ENCODE data around the gene GOLGA6L2. TPM values are rescaled to one million over a fixed set of nuclear protein-coding genes. Genes with fewer than 3 reads are reported as not detected.

GOLGA6L2 gene
- total and polyA plus RNA-seq, 2 of the 13 experiments (the other 11 are each of a cell fraction or from before 2014, with no cell fraction given): not detected

GRCh38 chr15:23446215-23447106 lies 582 bp downstream of the GOLGA6L2 start (continued):
- TF ChIP-seq NKX3-1 (CRISPR knock-in tag; IDR thresholded peaks at IDR 0.05): no peak
- TF ChIP-seq ZNF768 (CRISPR knock-in tag; IDR thresholded peaks at IDR 0.05): no peak
- no peak for TF ChIP-seq TERF1 (CRISPR knock-in tag; IDR thresholded peaks at IDR 0.05)
- no peak for TF ChIP-seq RFXAP (CRISPR knock-in tag; IDR thresholded peaks at IDR 0.05; ENCODE audit: borderline replicate concordance)
- TF ChIP-seq ZNF180 (CRISPR knock-in tag; IDR thresholded peaks at IDR 0.05; ENCODE audit: borderline replicate concordance, low read depth): no peak
- no peak for TF ChIP-seq ZNF7 (CRISPR knock-in tag; IDR thresholded peaks at IDR 0.05)
- TF ChIP-seq ZMAT3 (CRISPR knock-in tag; conservative IDR thresholded peaks at IDR 0.05): no peak
- peak; percentile 56 for TF ChIP-seq USF2 (IDR thresholded peaks at IDR 0.05; ENCODE audit: low read depth, low read length)
- TF ChIP-seq USF2 (CRISPR knock-in tag; IDR thresholded peaks at IDR 0.05; ENCODE audit: borderline replicate concordance): peak; percentile 62; the same call in 1 of the 2 replicates
- TF ChIP-seq KIAA2018 (CRISPR knock-in tag; IDR thresholded peaks at IDR 0.05; ENCODE audit: borderline replicate concordance): no peak
- TF ChIP-seq GTF3A (CRISPR knock-in tag; conservative IDR thresholded peaks at IDR 0.05): no peak
- no peak for TF ChIP-seq NR2F6 (IDR thresholded peaks at IDR 0.05)
- TF ChIP-seq NR2F6 (CRISPR knock-in tag; IDR thresholded peaks at IDR 0.05): no peak
- TF ChIP-seq ZNF367 (CRISPR knock-in tag; IDR thresholded peaks at IDR 0.05; ENCODE audit: borderline replicate concordance): no peak
- no peak for TF ChIP-seq ZNF317 (CRISPR knock-in tag; IDR thresholded peaks at IDR 0.05)
- TF ChIP-seq MIER3 (CRISPR knock-in tag; IDR thresholded peaks at IDR 0.05; ENCODE audit: borderline replicate concordance): 0 out of 2 replicates have a peak, but pooled peaks have one; percentile 39
- TF ChIP-seq EEA1 (CRISPR knock-in tag; IDR thresholded peaks at IDR 0.05; ENCODE audit: borderline replicate concordance): no peak

Data from HepG2 (cell line).